Iris pigment epithelial cell (primary cell): ENCODE results near the gene STAP1.

Experiments used
- DNase-seq: peaks from one replicate; pipeline ENCODE4 v3.0.0-alpha.2; 2011; ENCODE audit warnings: low read depth

The STAP1 gene

DNA sequence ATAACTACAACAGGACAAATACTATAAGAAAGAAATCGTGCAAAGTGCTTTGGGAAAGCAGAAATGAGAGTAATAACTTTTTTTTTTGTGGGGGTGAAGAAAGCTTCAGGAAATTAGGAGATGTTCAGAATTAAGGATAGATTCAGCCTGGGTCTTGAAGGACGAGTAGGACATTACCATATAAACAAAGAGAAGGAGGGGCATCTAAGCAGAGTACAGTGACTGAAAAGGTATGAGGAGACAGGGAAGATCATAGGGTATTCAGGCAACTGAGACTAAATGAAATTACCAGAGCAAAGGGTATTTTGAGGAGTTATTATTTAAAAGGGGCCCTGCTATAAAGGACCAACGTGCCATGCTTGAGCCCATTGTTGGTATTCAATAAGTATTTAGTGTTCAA lies 3.1 kb upstream of the STAP1 start:
- no peak for DNase-seq

DNA sequence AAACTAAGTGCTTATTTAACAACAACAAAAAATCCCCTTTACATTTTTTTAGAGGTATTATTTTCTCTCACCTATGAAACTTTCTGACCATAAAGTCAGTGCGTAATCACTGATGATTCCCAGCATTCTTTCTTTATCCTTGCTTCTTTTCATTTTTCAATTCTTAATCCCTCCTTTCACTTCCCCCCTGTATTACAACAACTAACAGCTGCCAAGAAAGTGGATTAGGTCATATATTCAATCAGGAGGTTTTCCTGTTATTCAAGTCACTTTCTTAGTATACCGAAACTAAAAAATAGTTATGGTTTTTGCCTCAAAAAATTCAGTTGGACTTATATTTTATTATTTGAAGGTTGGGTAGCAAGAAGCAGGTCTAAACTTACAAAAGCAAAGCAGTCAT lies 2.1 kb upstream of the STAP1 start:
- peak; percentile 61 for DNase-seq

DNA sequence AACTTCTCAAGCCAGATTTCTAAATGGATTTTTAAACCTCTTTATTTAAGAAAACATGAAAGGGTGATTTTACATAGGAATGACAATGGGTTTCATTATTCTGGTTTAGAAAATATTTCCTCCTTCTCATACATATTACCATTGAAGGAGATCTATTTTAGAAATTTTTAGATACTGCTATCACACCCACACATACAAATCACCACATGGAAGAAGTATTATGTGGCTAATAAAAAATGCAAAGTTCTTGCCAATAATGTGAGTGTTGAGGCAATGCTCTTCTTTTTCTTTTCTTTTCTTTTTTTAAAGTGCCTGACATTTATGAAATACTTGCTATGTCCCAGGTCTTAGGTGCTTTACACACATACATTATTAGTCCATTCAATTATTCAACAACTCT lies 6.8 kb downstream of the STAP1 start:
- peak; percentile 46 for DNase-seq

DNA sequence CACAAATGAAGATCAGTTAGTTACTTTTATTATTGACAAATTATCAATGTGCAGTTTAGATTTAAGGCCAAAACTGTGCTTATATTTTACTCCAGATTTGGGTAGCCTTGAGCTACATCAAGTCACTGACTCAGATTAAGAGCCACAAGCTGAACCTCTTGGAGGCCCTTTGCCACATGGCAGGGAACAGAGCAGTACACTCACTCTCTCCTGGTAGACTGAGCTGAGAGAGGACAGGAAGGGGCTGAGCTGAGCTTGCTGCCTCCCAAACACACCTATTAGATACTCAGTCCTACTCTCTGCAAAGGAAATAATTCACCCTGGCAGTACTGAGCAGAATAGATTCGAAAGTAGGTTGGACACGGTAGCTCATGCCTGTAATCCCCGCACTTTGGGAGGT lies 7.8 kb downstream of the STAP1 start:
- DNase-seq, result no peak

DNA sequence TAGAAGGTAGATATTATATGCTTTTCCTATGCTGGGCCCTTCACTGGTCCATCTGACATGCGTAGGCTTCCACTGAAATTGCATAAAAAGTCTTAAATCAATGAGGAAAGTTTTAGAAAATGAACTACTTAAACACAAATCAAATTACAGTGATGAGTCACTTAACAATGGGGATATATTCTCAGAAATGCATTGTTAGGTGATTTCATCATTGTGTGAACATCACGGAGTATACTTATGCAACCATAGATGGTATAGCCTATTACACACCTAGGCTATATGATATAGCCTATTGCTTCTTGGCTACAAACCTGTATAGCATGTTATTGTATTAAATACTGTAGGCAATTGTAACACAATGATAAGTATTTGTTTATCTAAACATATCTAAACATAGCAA lies 10.3 kb downstream of the STAP1 start:
- DNase-seq, result peak; percentile 48

DNA sequence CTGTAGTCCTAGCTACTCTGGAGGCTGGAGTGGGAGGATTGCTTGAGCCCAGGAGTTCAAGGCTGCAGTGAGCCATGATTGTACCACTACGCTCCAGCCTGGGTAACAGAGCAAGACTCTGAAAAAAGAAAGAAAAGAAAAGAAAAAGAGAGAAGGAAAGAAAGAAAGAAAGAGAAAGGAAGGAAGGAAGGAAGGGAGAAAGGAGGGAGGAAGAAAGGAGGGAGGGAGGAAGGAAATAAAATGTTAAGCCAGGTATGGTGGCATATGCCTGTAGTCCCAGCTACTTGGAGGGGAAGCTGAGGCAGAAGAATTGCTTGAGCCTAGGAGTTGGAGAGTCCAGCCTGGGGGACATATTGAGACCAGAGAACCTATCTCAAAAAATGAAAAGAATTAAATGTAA lies 12.0 kb downstream of the STAP1 start:
- DNase-seq, result no peak

DNA sequence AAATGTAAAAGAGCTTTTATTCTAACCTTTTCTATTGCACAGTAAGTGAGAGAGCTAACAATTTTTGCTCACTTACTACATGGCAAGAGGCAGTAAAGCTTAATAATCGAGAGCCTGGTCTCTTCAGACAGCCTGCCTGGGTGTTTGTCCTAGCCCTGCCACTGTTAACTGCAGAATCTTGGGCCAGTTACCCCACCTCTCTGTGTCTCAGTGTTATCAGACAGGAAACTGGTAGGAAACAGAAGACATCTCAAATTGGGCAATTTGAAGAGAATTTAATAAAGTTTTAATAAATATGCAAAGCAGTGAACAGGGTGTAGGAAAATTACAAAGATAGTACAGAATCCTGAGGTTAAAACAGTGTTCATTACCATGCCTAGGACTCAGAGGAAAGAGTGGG lies 13.4 kb downstream of the STAP1 start:
- DNase-seq, result no peak

DNA sequence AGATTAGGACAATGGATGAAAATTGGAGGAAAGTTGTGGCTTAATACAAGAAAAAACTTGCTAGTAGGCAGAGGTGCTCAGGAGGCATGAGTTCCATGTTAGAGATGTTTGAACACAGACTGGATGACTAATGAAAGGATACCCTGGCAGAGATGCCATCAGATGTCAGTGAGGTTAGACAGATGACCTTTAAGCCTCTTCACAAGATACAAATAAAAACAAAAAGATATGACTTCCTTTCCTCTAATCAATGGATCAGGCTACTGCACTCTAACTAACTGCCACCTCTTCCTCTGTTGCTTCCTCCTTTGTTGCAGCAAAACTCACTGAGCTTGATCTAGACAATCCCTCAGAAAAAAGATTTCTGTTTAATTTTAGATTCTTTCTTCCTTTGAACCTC lies 14.7 kb downstream of the STAP1 start:
- DNase-seq, result no peak

DNA sequence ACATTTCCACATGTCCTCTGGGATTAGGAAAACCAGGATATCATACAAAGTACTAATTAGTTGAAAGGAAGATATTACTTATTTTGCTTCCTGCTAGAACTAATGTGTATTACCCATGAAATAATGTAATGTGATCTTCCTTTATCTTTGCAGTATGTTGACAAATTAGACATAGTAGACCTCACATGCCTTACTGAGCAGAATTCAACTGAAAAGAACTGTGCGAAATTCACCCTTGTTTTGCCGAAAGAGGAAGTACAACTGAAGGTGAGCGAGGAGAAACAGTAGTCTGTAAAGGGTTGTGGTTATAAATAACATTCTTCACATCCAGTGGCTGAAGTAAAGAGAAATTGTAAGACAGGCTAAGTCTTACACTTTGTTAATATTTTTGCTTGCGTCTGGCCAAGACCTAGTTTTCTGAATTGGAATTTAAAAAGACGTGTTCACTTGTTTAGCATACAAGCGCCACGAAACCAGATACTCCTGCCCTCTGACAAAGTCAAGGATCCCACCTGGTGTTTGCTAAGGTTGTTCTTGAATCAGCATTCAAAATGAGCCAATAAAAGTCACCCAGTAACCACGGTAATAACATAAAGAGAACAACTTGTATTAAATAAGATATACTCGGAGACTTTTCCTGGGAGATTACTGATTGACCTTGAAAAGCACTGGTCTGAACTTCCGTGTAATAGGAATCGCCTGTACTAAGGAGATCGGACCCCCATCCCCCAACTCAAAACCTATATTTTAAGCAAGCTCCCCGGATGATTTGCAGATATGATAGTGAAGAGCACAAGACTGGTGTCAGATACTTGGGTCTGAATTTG lies 16.9 kb downstream of the STAP1 start:
- no peak for DNase-seq

DNA sequence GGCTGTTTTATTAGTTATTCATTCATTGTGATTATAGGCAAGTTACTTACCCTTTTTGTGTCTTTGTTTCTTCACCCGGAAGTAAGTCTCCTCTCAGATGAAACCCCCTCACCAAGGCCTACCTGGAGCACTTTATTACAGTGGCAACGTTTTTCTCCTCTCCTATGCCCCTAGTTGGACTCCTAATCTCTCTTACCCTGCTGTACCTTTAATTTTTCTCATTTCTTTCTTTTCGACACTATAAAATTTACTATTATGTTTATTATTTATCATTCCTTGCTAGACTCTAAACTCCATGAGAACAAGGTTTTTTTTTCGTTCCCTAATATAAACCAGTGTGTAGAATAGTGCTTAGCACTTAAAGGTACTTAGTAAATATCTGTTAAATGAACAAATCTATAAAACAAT lies 17.5 kb downstream of the STAP1 start:
- DNase-seq, result no peak

DNA sequence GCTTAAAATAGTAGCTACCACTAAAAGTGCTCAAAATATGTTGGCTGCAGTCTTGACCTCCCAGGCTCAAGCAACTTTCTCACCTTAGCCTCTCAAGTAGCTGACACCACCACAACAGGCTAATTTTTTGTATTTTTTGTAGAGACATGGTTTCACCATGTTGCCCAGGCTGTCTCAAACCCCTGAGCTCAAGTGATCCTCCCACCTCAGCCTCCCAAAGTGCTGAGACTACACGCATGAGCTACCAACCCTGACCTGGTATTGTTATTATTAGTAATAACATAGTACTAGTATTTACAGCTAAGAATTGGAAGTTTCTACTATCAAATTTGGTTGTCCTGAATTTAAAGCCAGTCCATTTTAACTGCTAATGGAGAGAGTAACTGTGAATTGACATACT lies 18.0 kb downstream of the STAP1 start:
- DNase-seq, result no peak

DNA sequence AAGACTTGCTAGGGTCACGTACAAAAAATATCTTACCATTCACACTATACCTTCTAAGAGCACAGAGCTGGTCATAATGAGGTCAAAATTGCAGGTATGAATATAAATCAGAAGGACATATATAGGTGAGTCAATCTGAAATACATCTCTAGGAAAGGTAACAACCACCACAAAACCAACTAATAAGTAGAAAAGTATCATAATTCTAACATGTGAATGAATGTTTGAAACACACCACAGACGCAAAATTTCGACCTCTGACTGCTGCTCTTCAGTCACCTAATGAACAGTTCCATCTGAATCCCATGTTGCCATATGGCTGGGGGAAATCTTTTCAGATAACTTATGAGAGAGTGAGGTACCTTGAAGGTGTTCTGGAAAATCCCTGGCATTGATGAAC lies 22.1 kb downstream of the STAP1 start:
- DNase-seq, result no peak

DNA sequence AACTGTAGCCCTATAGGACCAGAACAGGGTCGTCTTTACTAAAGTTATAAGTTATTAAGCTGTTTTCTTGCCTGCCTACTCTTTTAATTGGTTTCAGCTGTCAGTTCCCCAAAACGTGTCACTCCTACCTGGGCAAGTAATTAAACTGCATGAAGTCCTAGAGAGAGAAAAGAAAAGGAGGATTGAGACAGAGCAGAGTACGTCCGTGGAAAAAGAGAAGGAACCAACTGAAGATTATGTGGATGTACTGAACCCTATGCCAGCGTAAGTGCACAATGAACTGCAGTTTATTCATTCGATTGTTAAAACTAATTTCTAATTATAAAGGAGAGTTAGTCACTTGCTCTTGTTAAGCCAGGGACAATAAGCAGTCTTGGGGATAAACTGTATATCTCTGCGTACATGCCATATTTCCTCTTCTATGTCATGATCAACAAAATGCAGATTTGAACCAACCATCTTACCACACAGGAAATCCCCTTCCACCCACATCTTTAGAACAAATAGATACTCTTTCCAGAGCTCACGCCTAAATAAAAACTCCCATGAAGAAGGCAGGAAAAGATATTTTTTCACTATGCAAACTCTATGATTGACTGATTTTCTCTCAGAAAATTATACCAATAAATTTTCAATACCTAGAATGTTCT lies 22.8 kb downstream of the STAP1 start:
- DNase-seq, result peak; percentile 6

DNA sequence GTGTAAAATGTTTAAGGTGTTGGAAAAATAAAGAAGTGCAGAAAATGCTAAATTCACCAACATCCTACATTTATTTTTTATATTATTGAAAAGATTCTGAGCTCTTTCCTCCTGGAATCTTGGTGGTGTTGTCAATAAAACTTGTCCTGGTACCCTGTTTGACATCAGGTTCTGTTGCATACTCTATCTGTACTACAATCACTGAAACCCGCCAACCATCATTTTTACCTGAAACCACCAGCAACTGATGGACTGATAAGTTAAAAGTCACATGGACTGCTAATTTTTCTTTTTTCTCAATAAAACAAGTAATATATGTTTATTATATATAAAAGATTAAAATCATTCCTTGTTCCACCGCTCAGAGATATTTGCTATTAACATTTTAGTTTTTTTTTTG lies 23.4 kb downstream of the STAP1 start:
- DNase-seq, result no peak

DNA sequence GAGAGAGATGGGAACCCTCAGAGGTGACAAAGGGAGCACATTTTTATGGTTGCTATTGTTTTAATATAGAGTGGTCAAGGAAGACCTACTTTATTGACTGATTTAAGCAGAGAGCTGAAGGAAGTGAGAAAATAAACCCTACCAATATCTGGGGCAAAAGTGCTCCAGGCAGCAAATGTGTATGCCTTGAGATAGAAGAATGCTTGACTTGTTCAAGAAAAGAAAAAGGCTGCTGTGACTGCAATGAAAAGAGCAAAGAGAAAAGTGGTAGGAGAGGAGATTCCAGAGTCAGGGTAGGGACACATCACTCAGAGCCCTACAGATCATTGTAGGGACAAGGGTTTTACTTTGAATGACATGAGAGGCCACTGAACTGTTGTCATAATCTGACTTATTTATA lies 26.0 kb downstream of the STAP1 start:
- DNase-seq, result no peak

DNA sequence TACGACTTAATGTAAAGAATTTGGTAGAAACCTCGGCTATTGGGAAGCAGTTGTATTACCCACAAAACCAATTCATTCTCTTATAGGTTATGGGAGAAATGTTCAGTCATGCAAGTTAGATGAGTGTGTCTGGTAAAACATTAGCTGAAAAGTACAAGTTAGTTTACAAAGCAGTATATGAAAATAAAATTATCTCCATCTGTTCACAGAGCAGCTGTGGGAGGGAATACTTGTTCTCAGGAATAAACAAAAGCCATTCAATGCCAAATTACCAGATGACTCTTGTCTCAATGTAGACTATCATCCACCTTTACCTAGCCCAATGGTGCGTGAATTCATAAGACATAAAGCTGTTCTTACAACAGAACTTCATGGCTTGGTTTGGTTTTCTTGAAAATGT lies 28.6 kb downstream of the STAP1 start:
- DNase-seq, result no peak

DNA sequence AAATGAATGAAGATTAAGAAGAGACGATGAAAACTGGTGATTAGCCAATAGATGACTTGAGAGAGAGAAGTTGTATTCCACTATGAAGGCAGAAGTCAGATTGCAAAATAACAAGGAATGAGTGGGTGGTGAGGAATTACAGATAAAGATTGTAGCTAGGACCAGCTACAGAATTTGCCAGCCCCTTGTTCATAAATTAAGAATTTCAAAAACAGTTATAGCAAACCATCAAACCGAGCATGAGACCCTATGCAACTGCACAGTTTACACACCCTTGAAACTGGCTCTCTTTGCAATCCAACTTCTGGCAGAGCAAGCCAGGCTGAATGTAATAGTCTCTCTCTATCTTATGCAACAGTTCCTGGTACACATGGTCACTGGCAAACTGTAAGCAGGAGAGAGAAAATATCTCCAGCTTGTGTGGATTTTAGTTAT lies 35.2 kb downstream of the STAP1 start:
- peak; percentile 78 for DNase-seq

DNA sequence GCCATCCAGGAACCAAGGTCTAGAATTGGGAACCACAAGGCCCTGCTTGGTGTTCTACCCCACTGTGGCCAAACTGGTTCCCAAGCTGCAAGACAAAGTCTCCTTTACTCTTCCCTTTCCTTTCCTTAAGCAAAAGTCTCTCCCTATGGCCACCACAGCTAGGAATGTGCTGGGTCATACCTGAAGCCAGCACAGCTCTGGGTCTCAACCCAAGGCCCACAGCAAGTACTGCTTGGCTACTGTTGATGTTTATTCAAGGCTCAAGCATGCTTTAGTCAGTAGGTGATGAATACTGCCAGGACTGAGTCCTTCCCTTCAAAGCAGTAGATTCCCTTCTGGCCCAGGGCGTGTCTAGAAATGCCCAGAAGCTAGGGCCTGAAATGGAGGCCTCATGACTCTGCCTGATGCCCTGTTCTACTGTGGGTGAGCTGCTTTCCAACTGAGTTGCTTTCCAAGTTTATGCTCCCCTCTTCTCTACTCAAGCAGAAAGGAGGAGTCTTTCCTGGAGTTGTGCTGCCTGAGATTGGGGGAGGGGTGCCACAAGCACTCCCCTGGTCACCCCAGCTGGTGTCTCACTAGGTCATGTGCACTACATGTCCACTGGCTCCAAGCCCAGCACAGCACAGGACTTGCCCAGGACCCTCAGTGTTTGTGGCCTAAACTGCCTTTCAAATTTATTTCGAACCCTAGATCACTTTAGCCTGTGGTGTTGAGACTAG lies 44.9 kb downstream of the STAP1 start:
- DNase-seq, result no peak

DNA sequence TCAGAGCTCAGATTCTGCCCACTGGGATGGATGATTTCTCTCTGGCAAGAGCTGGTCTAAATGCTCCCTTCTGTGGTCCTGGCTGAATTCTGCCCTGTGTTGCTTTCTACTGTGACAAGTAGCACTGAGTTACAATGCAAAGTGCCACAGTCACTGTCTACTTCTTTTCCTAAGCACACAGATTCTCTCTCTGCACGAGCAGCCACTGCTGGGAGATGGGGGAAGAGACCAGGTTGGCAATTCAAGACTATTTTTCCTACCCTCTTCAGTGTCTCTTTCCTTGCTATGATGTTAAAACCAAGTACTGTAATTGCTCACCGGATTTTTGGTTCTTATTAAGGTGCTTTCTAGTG lies 45.5 kb downstream of the STAP1 start:
- no peak for DNase-seq

DNA sequence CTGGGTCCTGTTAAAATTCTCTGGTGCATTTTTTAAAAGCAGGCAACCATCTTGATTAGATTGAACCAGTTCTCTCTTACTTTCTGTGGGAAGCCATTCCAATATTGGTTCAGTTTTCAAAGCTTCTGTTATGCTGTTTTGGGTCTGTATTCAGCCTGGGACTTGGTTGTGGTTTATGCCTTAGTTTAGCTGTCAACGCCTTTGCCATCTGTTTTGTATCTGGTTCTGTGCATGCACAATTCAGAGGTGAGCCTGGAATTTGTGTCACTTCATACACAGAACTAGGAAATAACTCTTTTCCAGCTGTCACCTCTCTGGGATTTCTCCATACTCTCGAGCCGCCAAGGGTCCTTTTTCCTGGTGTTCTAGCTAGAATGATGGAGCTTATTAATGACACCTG lies 46.2 kb downstream of the STAP1 start:
- DNase-seq, result no peak

DNA sequence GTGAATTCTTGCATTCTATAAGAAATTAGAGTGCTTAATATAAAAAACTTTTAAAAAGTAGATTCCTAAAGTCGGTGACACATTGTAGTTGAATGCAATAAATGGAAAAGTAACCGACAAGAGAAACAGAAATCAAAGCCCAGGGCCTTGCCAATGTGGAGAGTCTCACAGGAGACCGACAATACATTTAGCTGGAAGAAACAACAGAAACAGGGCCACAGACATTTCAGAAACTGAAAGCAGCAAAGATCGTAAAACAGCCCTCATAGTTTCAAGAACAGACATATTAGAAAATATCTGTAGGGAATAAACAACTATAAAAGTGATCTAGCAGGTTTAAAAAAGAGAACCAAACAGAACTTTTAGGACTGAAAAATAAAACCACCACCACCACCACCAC lies 49.5 kb downstream of the STAP1 start:
- no peak for DNase-seq

DNA sequence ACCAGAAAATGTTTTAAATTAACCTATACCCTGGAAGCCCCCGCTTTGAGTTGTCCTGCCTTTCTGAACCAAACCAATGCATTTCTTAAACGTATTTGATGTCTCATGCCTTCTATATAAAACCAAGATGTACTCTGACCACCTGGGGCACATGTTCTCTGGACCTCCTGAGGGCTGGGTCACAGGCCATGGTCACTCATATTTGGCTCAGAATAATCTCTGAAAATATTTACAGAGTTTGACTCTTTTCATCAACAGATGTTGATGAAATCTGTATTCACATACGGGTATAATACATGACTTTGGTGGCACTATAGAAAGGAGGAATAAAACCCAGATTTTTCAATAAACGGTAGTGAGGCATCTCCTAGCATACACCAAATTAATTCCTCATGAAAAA lies 55.7 kb downstream of the STAP1 start:
- no peak for DNase-seq

DNA sequence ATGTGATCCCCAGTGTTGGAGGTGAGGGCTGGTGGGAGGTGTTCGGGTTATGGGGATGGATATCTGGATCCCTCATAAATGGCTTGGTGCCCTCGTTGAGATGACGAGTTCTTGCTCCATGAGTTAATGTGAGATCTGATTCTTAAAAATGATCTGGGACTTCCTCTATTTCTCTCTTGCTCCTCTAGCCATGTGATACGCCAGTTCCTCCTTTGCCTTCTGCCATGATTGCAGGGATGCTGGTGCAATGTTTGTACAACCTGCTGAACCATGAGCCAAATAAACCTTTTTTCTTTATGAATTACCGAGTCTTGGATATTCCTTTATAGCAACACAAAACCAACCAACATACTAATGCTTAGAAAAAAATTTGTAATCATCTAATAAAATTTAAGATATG lies 56.6 kb downstream of the STAP1 start:
- no peak for DNase-seq
